Smooth muscle cell (in vitro differentiated cells): ENCODE measurements around the gene NIM1K. TPM values are rescaled to one million over a fixed set of nuclear protein-coding genes. Genes with fewer than 3 reads are reported as not detected.

Experiments
- DNase-seq: peaks from one replicate; lab custom pipeline; 2025; ENCODE audit not compliant: unreplicated experiment; lab: John Stamatoyannopoulos, UW
- H2AFZ ChIP-seq: fragments of 200-600 bp; sonication (generic); 2 replicates; pipeline ENCODE4 v1.6.0; 2016; ENCODE audit warnings: antibody characterized with exemption, low read depth, mild to moderate bottlenecking
- H3F3A ChIP-seq: fragments of 200-600 bp; sonication (generic); 2 replicates; pipeline ENCODE4 v1.6.0; 2017; ENCODE audit warnings: antibody characterized with exemption, low read depth
- H3K27ac ChIP-seq: fragments of 200-600 bp; sonication (generic); 2 replicates; pipeline ENCODE4 v1.5.1; 2016; ENCODE audit warnings: low read depth, mild to moderate bottlenecking
- H3K27me3 ChIP-seq: fragments of 200-600 bp; sonication (generic); 2 replicates; pipeline ENCODE4 v1.6.1; 2016; ENCODE audit warnings: low read depth, mild to moderate bottlenecking
- H3K36me3 ChIP-seq: fragments of 200-600 bp; sonication (generic); 2 replicates; pipeline ENCODE4 v1.5.1; 2016; ENCODE audit warnings: low read depth
- H3K4me1 ChIP-seq: fragments of 200-600 bp; sonication (generic); 2 replicates; pipeline ENCODE4 v1.5.1; 2016; ENCODE audit warnings: low read depth
- H3K4me2 ChIP-seq: fragments of 200-600 bp; sonication (generic); 2 replicates; pipeline ENCODE4 v1.6.0; 2016; ENCODE audit warnings: mild to moderate bottlenecking
- H3K4me3 ChIP-seq: fragments of 200-600 bp; sonication (generic); 2 replicates; pipeline ENCODE4 v1.5.1; 2016; ENCODE audit warnings: mild to moderate bottlenecking
- H3K79me2 ChIP-seq: fragments of 200-600 bp; sonication (generic); 2 replicates; pipeline ENCODE4 v1.6.0; 2016; ENCODE audit warnings: low read depth, mild to moderate bottlenecking
- H3K9ac ChIP-seq: fragments of 200-600 bp; sonication (generic); 2 replicates; pipeline ENCODE4 v1.6.0; 2016; ENCODE audit warnings: low read depth
- H3K9me3 ChIP-seq: fragments of 200-600 bp; sonication (generic); replicated peaks from 2 replicates; pipeline ENCODE4 v1.5.1; 2016; ENCODE audit warnings: low read depth
- H4K20me1 ChIP-seq: fragments of 200-600 bp; sonication (generic); 2 replicates; pipeline ENCODE4 v1.6.0; 2016; ENCODE audit warnings: low read depth
- CTCF ChIP-seq: fragments of 200-600 bp; sonication (generic); IDR thresholded peaks from 2 replicates; pipeline ENCODE4 v1.5.1; 2017; ENCODE audit warnings: borderline replicate concordance, mild to moderate bottlenecking, antibody characterized with exemption; ENCODE audit not compliant: insufficient read depth, poor library complexity, severe bottlenecking
- WGBS: methylation state at CpG from one replicate; pipeline ENCODE4 v1.1.7; 2016; ENCODE audit warnings: low lambda C conversion rate; 5-methylcytosine and 5-hydroxymethylcytosine counted together
- polyA plus RNA-seq: library from polyadenylated mRNA; unstranded; fragments of >200 nt; fragmentation: Nextera tagmentation; extraction: Ambion mirVana; gene quantifications from 2 replicates; pipeline ENCODE4 v1.2.1, GENCODE V29; 2016
- total RNA-seq: library from RNA; depleted of rRNA; stranded (reverse); fragments of >200 nt; gene quantifications from 2 replicates; pipeline ENCODE4 v1.2.3, GENCODE V29; 2014

Gene NIM1K
- total and polyA plus RNA-seq, 2 experiments from 2014 or later, result 0.17 to 0.54 TPM

DNA sequence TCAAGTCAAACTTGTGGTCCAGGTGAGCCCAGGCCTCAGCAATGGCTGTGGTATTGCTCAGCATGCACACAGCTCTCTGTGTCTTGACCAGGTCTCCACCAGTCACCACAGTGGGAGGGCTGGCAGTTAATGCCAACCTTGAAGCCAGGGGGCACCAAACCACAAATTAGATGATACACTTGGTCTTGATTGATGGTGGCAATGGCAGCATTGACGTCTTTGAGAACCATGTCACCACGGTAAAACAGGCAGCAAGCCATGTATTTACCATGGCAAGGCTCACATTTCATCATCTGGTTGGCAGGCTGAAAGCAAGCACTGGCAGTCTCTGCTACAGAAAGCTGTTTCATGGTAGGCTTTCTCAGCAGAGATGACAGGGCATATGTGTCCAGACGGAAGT is 40.0 kb downstream of the NIM1K start:
- no peaks in the 10 kb centered on the region for H3K27me3 ChIP-seq
- no peaks in the 10 kb centered on the region for H3K4me1 ChIP-seq
- no peak overlapping the region for H3K27ac ChIP-seq
- no peaks in the 10 kb centered on the region for H3K9me3 ChIP-seq
- WGBS, result 89% methylated on average over 3 of the region's 3 CpGs
- no peak overlapping the region for H3K4me3 ChIP-seq
- no peak overlapping the region for H3K9ac ChIP-seq
- H2AFZ ChIP-seq, result no peak overlapping the region
- H4K20me1 ChIP-seq, result no peaks in the 10 kb centered on the region
- no peaks in the 10 kb centered on the region for H3F3A ChIP-seq
- no peak for DNase-seq
- H3K36me3 ChIP-seq, result no peaks in the 10 kb centered on the region
- no peaks in the 10 kb centered on the region for H3K79me2 ChIP-seq
- TF ChIP-seq CTCF, result no peak
- H3K4me2 ChIP-seq, result no peak overlapping the region

DNA sequence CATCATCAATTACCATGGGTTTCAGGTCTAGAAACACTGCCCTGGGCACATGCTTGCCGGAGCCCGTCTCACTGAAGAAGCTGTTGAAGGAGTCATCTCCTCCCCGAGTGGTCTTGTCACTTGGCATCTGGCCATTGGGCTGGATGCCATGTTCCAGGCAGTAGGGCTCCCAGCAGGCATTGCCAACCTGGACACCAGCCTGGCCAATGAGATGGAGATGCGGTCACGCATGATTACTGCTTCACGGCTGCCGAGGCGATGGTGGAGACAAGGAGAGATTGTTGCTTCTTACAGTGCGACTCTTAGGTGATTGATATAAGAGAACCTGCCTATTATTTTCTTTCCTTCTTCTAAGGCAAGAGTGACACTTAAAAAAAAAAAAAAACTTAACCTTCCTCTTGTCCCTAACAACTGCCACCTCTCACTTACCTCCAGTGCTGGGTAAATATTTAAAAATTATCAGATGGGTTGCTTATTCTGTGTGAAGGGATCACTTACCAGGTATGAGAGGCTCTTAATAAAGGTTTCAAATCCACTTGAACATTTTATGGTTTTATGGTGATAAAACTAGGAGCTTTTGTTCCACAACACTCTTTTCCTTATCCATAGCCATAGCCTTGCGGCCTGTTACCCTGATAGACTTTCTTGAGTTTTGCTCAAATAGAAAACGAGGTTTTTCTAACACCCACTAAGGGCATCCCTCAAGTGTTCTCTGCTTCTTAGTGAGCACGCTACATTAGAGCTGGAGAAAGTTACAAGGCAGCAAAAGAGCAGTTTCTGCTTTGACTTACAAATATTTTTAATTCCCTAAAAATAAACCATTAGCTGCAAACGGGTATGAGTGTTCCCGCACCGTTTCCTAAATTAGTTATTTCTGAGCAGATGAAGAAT is 41.2 kb downstream of the NIM1K start:
- H3K9me3 ChIP-seq, result no peaks in the 10 kb centered on the region
- no peak overlapping the region for H3K9ac ChIP-seq
- no peak overlapping the region for H2AFZ ChIP-seq
- no peaks in the 10 kb centered on the region for H3K36me3 ChIP-seq
- no peaks in the 10 kb centered on the region for H4K20me1 ChIP-seq
- H3K79me2 ChIP-seq, result no peaks in the 10 kb centered on the region
- DNase-seq, result no peak
- no peaks in the 10 kb centered on the region for H3K4me1 ChIP-seq
- no peak for TF ChIP-seq CTCF
- H3K27me3 ChIP-seq, result no peaks in the 10 kb centered on the region
- no peak overlapping the region for H3K4me2 ChIP-seq
- H3K27ac ChIP-seq, result no peak overlapping the region
- 97% methylated on average over 15 of the region's 15 CpGs for WGBS
- H3F3A ChIP-seq, result no peaks in the 10 kb centered on the region
- no peak overlapping the region for H3K4me3 ChIP-seq

- H3K27me3 ChIP-seq, result no peaks in the 10 kb centered on the region
- H3K79me2 ChIP-seq, result no peaks in the 10 kb centered on the region
- no peaks in the 10 kb centered on the region for H3F3A ChIP-seq
- no peak for TF ChIP-seq CTCF
- no peaks in the 10 kb centered on the region for H3K9me3 ChIP-seq
- H3K4me1 ChIP-seq, result no peaks in the 10 kb centered on the region
- H3K36me3 ChIP-seq, result no peaks in the 10 kb centered on the region
- H3K4me3 ChIP-seq, result no peak overlapping the region
- H2AFZ ChIP-seq, result no peak overlapping the region
- H3K4me2 ChIP-seq, result no peak overlapping the region
- DNase-seq, result no peak
- WGBS, result 76% methylated on average over 3 of the region's 3 CpGs
- no peak overlapping the region for H3K27ac ChIP-seq
- no peak overlapping the region for H3K9ac ChIP-seq
- no peaks in the 10 kb centered on the region for H4K20me1 ChIP-seq
These were observed 41.9 kb downstream of the NIM1K start for GRCh38 chr5:43233946-43234345.
